ENCODE data around the gene ITGB3. TPM values are rescaled to one million over a fixed set of nuclear protein-coding genes. Genes with fewer than 3 reads are reported as not detected.

The ITGB3 gene
- total and polyA plus RNA-seq, 9 of the 15 experiments (the other 6 are each of a cell fraction or from before 2014, with no cell fraction given), result 0.08 to 2.6 (median 0.62) TPM; not detected in 1

GRCh38 chr17:47242648-47243047, 11.0 kb upstream of the ITGB3 start:
- no peak overlapping the region for H3K27ac ChIP-seq (ENCODE audit: extremely low read depth, low read depth, low read length)
- in situ Hi-C loops (cut with MboI) (no loop called here), intact Hi-C loops (cut with micrococcal nuclease) (no loop called here)
- no peaks in the 10 kb centered on the region for H3K27me3 ChIP-seq (ENCODE audit: control insufficient read depth in 2 of 2, insufficient read depth in 2 of 2, low read length in 2 of 2)
- no peak overlapping the region for H3K9ac ChIP-seq (ENCODE audit: insufficient read depth in 1 of 2, low read depth in 2 of 2, low read length in 2 of 2)
- 61% methylated on average over 2 of the region's 2 CpGs for WGBS (ENCODE audit: insufficient coverage, low coverage, missing lambda C conversion rate)
- H3K79me2 ChIP-seq (ENCODE audit: control insufficient read depth, insufficient read depth, low read length), result no peaks in the 10 kb centered on the region
- H3K4me2 ChIP-seq (ENCODE audit: insufficient read depth, low read length), result no peak overlapping the region
- TF ChIP-seq ZEB2 (IDR thresholded peaks at IDR 0.05) (no peak), EZH2 (IDR thresholded peaks at IDR 0.05; ENCODE audit: borderline replicate concordance, low read depth, low read length) (no peak), ESRRA (IDR thresholded peaks at IDR 0.05; ENCODE audit: borderline replicate concordance, low read depth) (no peak), MCM5 (IDR thresholded peaks at IDR 0.05; ENCODE audit: low read depth) (no peak), FOXJ3 (CRISPR knock-in tag; IDR thresholded peaks at IDR 0.05) (no peak), CUX1 (CRISPR knock-in tag; IDR thresholded peaks at IDR 0.05) (no peak), YBX1 (IDR thresholded peaks at IDR 0.05) (no peak), GABPA (tag; conservative IDR thresholded peaks at IDR 0.05; ENCODE audit: low read depth) (no peak), ZNF436 (CRISPR knock-in tag; IDR thresholded peaks at IDR 0.05) (no peak), SMARCA4 (IDR thresholded peaks at IDR 0.05) (no peak), COPS2 (conservative IDR thresholded peaks at IDR 0.05) (no peak)
- no peaks in the 10 kb centered on the region for H3K9me3 ChIP-seq (replicated peaks; ENCODE audit: control insufficient read depth, insufficient read depth, low read depth, low read length)
- H2AFZ ChIP-seq (ENCODE audit: low read depth, low read length), result no peak overlapping the region
- H3K9me1 ChIP-seq (ENCODE audit: control insufficient read depth, insufficient read depth, low read length), result peaks cover 4% of the 10 kb centered on the region
- peaks cover 18 to 20% of the 10 kb centered on the region in 2 experiments for H3K4me1 ChIP-seq (replicated peaks in 1 of 2; ENCODE audit: control insufficient read depth in 2 of 2, insufficient read depth in 2 of 2, low read length in 2 of 2)
- no peaks in the 10 kb centered on the region for H4K20me1 ChIP-seq (replicated peaks; ENCODE audit: control insufficient read depth, insufficient read depth, low read length)
- POLR2A ChIA-PET, result interaction anchor here (0.6 to 1.5 kb wide), 4 partner anchors 9 to 15 kb away, joined by 3 to 5 read pairs (median 3); no protein-coding TSS in a partner anchor
- no peak for ATAC-seq
- H3K4me3 ChIP-seq, result no peak overlapping the region
- H3K36me3 ChIP-seq (ENCODE audit: control insufficient read depth, insufficient read depth, low read length), result no peaks in the 10 kb centered on the region
- CTCF ChIA-PET (ENCODE audit: low intra/inter-chr PET ratio), result no interaction called here
- no peak for FAIRE-seq
- BruUV-seq (replicated peaks), result no TSS peak
- DNase-seq (ENCODE audit: extremely low read depth in 1 of 4, low spot score in 3 of 4), result no peak
